ENCODE results near the gene GAP43.
"Not testable (repeated sequence)": the region's sequence is repeated elsewhere in the genome, so short reads cannot be mapped to it uniquely, and the experiment has no call there.

Gene GAP43

GRCh38 chr3:115698851-115699591 is 75.7 kb downstream of the GAP43 start:
- peak; percentile 75 for DNase-seq (ENCODE audit: low read depth, low spot score)

- DNase-seq (ENCODE audit: low read depth, low spot score) = no peak
These were observed 76.4 kb downstream of the GAP43 start for GRCh38 chr3:115699706-115700105.

- no peak for DNase-seq (ENCODE audit: low read depth, low spot score)
These were observed 79.3 kb downstream of the GAP43 start for GRCh38 chr3:115702598-115702997.

GRCh38 chr3:115704661-115705338 is 81.5 kb downstream of the GAP43 start:
- DNase-seq (ENCODE audit: low read depth, low spot score) = no peak

- DNase-seq (ENCODE audit: low read depth, low spot score) = no peak
These were observed 83.1 kb downstream of the GAP43 start for GRCh38 chr3:115706311-115706829.

GRCh38 chr3:115708540-115708939 is 85.2 kb downstream of the GAP43 start:
- DNase-seq (ENCODE audit: low read depth, low spot score) = no peak

- no peak for DNase-seq (ENCODE audit: low read depth, low spot score)
These were observed 85.8 kb downstream of the GAP43 start for GRCh38 chr3:115709093-115709492.

GRCh38 chr3:115709931-115710330 is 86.6 kb downstream of the GAP43 start:
- no peak for DNase-seq (ENCODE audit: low read depth, low spot score)

GRCh38 chr3:115710799-115711198 is 87.5 kb downstream of the GAP43 start:
- DNase-seq (ENCODE audit: low read depth, low spot score) = no peak

- DNase-seq (ENCODE audit: low read depth, low spot score) = no peak
These were observed 89.6 kb downstream of the GAP43 start for GRCh38 chr3:115712871-115713270.

- no peak for DNase-seq (ENCODE audit: low read depth, low spot score)
These were observed 90.0 kb downstream of the GAP43 start for GRCh38 chr3:115713284-115713683.

GRCh38 chr3:115715241-115715745 is 92.0 kb downstream of the GAP43 start:
- DNase-seq (ENCODE audit: low read depth, low spot score) = no peak

GRCh38 chr3:115720983-115721382 is 97.7 kb downstream of the GAP43 start:
- no peak for DNase-seq (ENCODE audit: low read depth, low spot score)

GRCh38 chr3:115725800-115726199 is 102.5 kb downstream of the GAP43 start:
- DNase-seq (ENCODE audit: low read depth, low spot score) = no peak

GRCh38 chr3:115727135-115727534 is 103.8 kb downstream of the GAP43 start:
- no peak for DNase-seq (ENCODE audit: low read depth, low spot score)

- DNase-seq (ENCODE audit: low read depth, low spot score) = no peak
These were observed 104.7 kb downstream of the GAP43 start for GRCh38 chr3:115728013-115728412.

GRCh38 chr3:115736341-115736740 is 113.0 kb downstream of the GAP43 start:
- DNase-seq (ENCODE audit: low read depth, low spot score) = not testable (repeated sequence)

GRCh38 chr3:115741650-115742049 is 118.3 kb downstream of the GAP43 start:
- DNase-seq (ENCODE audit: low read depth, low spot score) = no peak

GRCh38 chr3:115744516-115744915 is 121.2 kb downstream of the GAP43 start:
- not testable (repeated sequence) for DNase-seq (ENCODE audit: low read depth, low spot score)

- not testable (repeated sequence) for DNase-seq (ENCODE audit: low read depth, low spot score)
These were observed 129.7 kb downstream of the GAP43 start for GRCh38 chr3:115752978-115753377.

- DNase-seq (ENCODE audit: low read depth, low spot score) = no peak
These were observed 134.9 kb downstream of the GAP43 start for GRCh38 chr3:115758076-115758763.

GRCh38 chr3:115760716-115761115 is 137.4 kb downstream of the GAP43 start:
- DNase-seq (ENCODE audit: low read depth, low spot score) = no peak
